Keratinocyte (primary cell): Measurements from ENCODE around the gene EYS. TPM values are rescaled to one million over a fixed set of nuclear protein-coding genes. Genes with fewer than 3 reads are reported as not detected.

Source experiments
- DNase-seq: peaks from one replicate; pipeline ENCODE4 v3.0.0-alpha.2; 2011; ENCODE audit warnings: low read depth, missing footprints, low spot score
- FAIRE-seq: peaks from 2 replicates; lab custom pipeline; 2011; peaks lifted over from hg19 to GRCh38; lab: Jason Lieb, UNC
- H2AFZ ChIP-seq: 2 replicates; pipeline ENCODE4 v1.6.0; 2012; ENCODE audit warnings: low read length, control low read depth, inconsistent platforms; ENCODE audit not compliant: control insufficient read depth
- H3K27ac ChIP-seq: 2 replicates; pipeline ENCODE4 v1.5.1; 2011; ENCODE audit warnings: low read length; ENCODE audit not compliant: control insufficient read depth, insufficient read depth
- H3K27me3 ChIP-seq: 3 replicates; pipeline ENCODE4 v1.6.0; 2011; ENCODE audit warnings: low read length; ENCODE audit not compliant: control insufficient read depth, insufficient read depth; ENCODE audit errors: extremely low read depth
- H3K36me3 ChIP-seq, 2 experiments: 2 replicates in 1 of 2; 3 replicates in 1 of 2; pipeline ENCODE4 v1.5.1; 2011; ENCODE audit warnings: low read length in 2 of 2, mild to moderate bottlenecking in 1 of 2; ENCODE audit not compliant: control insufficient read depth in 2 of 2, insufficient read depth in 2 of 2; ENCODE audit errors: extremely low read depth in 1 of 2
- H3K4me1 ChIP-seq: 3 replicates; pipeline ENCODE4 v1.5.1; 2011; ENCODE audit warnings: low read length; ENCODE audit not compliant: control insufficient read depth, insufficient read depth; ENCODE audit errors: extremely low read depth
- H3K4me2 ChIP-seq: 3 replicates; pipeline ENCODE4 v1.6.0; 2011; ENCODE audit warnings: low read depth, low read length; ENCODE audit not compliant: control insufficient read depth, insufficient read depth; ENCODE audit errors: extremely low read depth
- H3K4me3 ChIP-seq, 3 experiments: fragments of 200-600 bp in 1 of 3; sonication (generic) in 1 of 3; 2 replicates in 2 of 3; 3 replicates in 1 of 3; pipeline ENCODE4 v1.5.1; 2011 to 2016; ENCODE audit warnings: low read length in 3 of 3, mild to moderate bottlenecking in 3 of 3, control low read depth in 2 of 3, inconsistent platforms in 1 of 3, low read depth in 1 of 3, mixed read lengths in 1 of 3, mixed run types in 1 of 3, moderate library complexity in 1 of 3; ENCODE audit not compliant: control insufficient read depth in 2 of 3, insufficient read depth in 2 of 3; ENCODE audit errors: extremely low read depth in 1 of 3
- H3K79me2 ChIP-seq: 2 replicates; pipeline ENCODE4 v1.6.0; 2012; ENCODE audit warnings: low read length; ENCODE audit not compliant: control insufficient read depth, insufficient read depth
- H3K9ac ChIP-seq: 3 replicates; pipeline ENCODE4 v1.6.0; 2011; ENCODE audit warnings: low read length; ENCODE audit not compliant: control insufficient read depth, insufficient read depth; ENCODE audit errors: extremely low read depth
- H3K9me1 ChIP-seq: 3 replicates; pipeline ENCODE4 v1.6.0; 2011; ENCODE audit warnings: low read length; ENCODE audit not compliant: control insufficient read depth, insufficient read depth; ENCODE audit errors: extremely low read depth
- H3K9me3 ChIP-seq: 2 replicates; pipeline ENCODE4 v1.5.1; 2012; ENCODE audit warnings: low read depth, low read length; ENCODE audit not compliant: control insufficient read depth
- H4K20me1 ChIP-seq: 3 replicates; pipeline ENCODE4 v1.6.0; 2011; ENCODE audit warnings: low read length; ENCODE audit not compliant: control insufficient read depth, insufficient read depth; ENCODE audit errors: extremely low read depth
- EZH2 ChIP-seq: IDR thresholded peaks from one replicate; pipeline ENCODE4 v1.6.1; 2012; ENCODE audit warnings: inconsistent platforms, mild to moderate bottlenecking, low read length, moderate library complexity
- dilution Hi-C: fragments of 300-500 bp; cut with MboI; formaldehyde crosslinking; loops from one replicate; pipeline ENCODE4 v1.7.0; 2020; ENCODE audit warnings: low sequenced_read_pairs; ENCODE audit not compliant: extremely low pct_ligation_motif_present
- polyA plus RNA-seq, 5 experiments: library from polyadenylated mRNA; depleted of rRNA in 3 of 5; stranded (reverse) in 3 of 5; stranded (forward) in 1 of 5; unstranded in 1 of 5; fragments of >200 nt; gene quantifications; 1 replicate in 1 of 5; 2 replicates in 3 of 5; 3 replicates in 1 of 5; pipeline versions ENCODE4 v1.2.1 to v1.2.3, GENCODE V29; 2011 to 2012; ENCODE audit warnings: missing spikeins in 2 of 5, low read depth in 1 of 5, low replicate concordance in 1 of 5
- TF ChIP-seq, protein P1 (sequence below), 3 experiments: IDR thresholded peaks in 1 of 3; conservative IDR thresholded peaks in 1 of 3; optimal IDR thresholded peaks in 1 of 3; 2 replicates in 2 of 3; 3 replicates in 1 of 3; pipeline versions ENCODE3 to v1.5.1; 2011; ENCODE audit warnings: low read length in 3 of 3, mild to moderate bottlenecking in 3 of 3, moderate library complexity in 2 of 3, control low read depth in 1 of 3, inconsistent platforms in 1 of 3; ENCODE audit not compliant: insufficient read depth in 2 of 3; ENCODE audit errors: extremely low read depth in 1 of 3

EYS gene
- polyA plus RNA-seq, 1 donor (not counting 4 experiments of a cell fraction or from before 2014, with no cell fraction given): 0.34 TPM

DNA sequence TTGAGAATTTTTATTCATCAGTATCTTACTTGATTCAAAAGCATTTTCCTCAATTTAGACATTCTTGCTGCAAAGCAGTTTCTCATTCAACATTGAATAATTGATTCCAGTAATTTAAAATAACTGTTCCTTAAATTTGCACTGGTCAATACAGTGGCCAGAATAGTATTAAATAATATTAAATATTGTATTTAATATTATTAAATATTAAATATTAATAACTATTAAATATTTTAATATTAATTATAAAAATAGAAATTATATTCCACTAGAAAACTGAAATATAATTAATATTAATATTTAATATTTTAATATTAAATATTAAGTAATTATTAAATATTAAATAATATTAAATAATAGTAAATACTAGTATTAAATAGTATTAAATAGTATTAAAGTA, 758.8 kb downstream of the EYS start:
- Histone ChIP-seq H3K36me3 (no peaks in the 10 kb centered on the region), H3K9me3 (no peaks in the 10 kb centered on the region), H3K4me2 (no peak overlapping the region), H4K20me1 (no peaks in the 10 kb centered on the region), H3K27ac (no peak overlapping the region), H2AFZ (no peak overlapping the region), H3K4me3 (no peak overlapping the region), H3K79me2 (no peaks in the 10 kb centered on the region), H3K9me1 (no peaks in the 10 kb centered on the region), H3K4me1 (no peaks in the 10 kb centered on the region), H3K9ac (no peak overlapping the region), H3K27me3 (no peaks in the 10 kb centered on the region)
- no peak for FAIRE-seq
- TF ChIP-seq, protein P1, sequence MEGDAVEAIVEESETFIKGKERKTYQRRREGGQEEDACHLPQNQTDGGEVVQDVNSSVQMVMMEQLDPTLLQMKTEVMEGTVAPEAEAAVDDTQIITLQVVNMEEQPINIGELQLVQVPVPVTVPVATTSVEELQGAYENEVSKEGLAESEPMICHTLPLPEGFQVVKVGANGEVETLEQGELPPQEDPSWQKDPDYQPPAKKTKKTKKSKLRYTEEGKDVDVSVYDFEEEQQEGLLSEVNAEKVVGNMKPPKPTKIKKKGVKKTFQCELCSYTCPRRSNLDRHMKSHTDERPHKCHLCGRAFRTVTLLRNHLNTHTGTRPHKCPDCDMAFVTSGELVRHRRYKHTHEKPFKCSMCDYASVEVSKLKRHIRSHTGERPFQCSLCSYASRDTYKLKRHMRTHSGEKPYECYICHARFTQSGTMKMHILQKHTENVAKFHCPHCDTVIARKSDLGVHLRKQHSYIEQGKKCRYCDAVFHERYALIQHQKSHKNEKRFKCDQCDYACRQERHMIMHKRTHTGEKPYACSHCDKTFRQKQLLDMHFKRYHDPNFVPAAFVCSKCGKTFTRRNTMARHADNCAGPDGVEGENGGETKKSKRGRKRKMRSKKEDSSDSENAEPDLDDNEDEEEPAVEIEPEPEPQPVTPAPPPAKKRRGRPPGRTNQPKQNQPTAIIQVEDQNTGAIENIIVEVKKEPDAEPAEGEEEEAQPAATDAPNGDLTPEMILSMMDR (optimal IDR thresholded peaks at IDR 0.05 in 1 of 3, IDR thresholded peaks at IDR 0.05 in 1 of 3, conservative IDR thresholded peaks at IDR 0.05 in 1 of 3; ENCODE audit: extremely low read depth in 1 of 3, insufficient read depth in 2 of 3, low read length in 3 of 3): no peak
- no peak for TF ChIP-seq EZH2
- no peak for DNase-seq
- dilution Hi-C loops: no loop called here

DNA sequence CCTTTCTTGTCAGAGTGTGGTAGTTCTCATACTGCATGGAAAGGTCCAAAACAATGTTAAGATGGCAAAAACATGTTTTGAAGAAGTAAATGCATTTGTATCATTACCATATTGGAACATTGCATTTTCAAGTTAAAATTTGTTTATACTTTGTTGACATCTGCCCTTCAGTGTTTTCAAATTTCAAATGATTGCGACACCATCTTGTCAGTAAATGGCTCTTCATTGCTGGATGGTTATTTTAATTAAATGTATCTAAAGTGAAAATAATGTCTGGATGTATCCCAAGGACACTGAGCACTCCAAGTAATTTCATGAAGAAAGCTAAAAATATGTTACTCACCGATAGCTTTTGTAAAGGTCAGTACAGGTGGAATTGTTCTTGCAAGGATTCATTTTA, 761.6 kb downstream of the EYS start:
- H3K79me2 ChIP-seq: no peaks in the 10 kb centered on the region
- H3K4me3 ChIP-seq: no peak overlapping the region
- no peaks in the 10 kb centered on the region for H4K20me1 ChIP-seq
- TF ChIP-seq EZH2: no peak
- TF ChIP-seq, protein P1 (optimal IDR thresholded peaks at IDR 0.05 in 1 of 3, IDR thresholded peaks at IDR 0.05 in 1 of 3, conservative IDR thresholded peaks at IDR 0.05 in 1 of 3; ENCODE audit: extremely low read depth in 1 of 3, insufficient read depth in 2 of 3, low read length in 3 of 3): no peak
- no peaks in the 10 kb centered on the region for H3K4me1 ChIP-seq
- H2AFZ ChIP-seq: no peak overlapping the region
- no peaks in the 10 kb centered on the region for H3K36me3 ChIP-seq
- FAIRE-seq: no peak
- no peak overlapping the region for H3K9ac ChIP-seq
- no peaks in the 10 kb centered on the region for H3K9me1 ChIP-seq
- no peak for DNase-seq
- no peak overlapping the region for H3K4me2 ChIP-seq
- H3K27me3 ChIP-seq: no peaks in the 10 kb centered on the region
- dilution Hi-C loops: no loop called here
- H3K27ac ChIP-seq: no peak overlapping the region
- no peaks in the 10 kb centered on the region for H3K9me3 ChIP-seq
